GM12875 (cell line): ENCODE results near the gene B4GALNT3.

Experiments used
- H3K4me3 ChIP-seq: one replicate; pipeline ENCODE4 v1.5.1; 2011; ENCODE audit warnings: low read depth, low read length, control low read depth
- CTCF ChIP-seq: IDR thresholded peaks from 2 replicates; pipeline ENCODE4 v1.5.1; 2011; ENCODE audit warnings: low read depth, mild to moderate bottlenecking, control low read depth, inconsistent platforms, low read length, moderate library complexity, borderline replicate concordance; ENCODE audit not compliant: insufficient read depth

The B4GALNT3 gene

GRCh38 chr12:530821-531220, 71.1 kb downstream of the B4GALNT3 start:
- no peak for TF ChIP-seq CTCF

GRCh38 chr12:531951-532585, 72.3 kb downstream of the B4GALNT3 start:
- H3K4me3 ChIP-seq = no peak overlapping the region
- TF ChIP-seq CTCF = no peak

More at GRCh38 chr12:530821-531220, 71.1 kb downstream of the B4GALNT3 start:
- H3K4me3 ChIP-seq = no peak overlapping the region

GRCh38 chr12:532908-533565, 73.3 kb downstream of the B4GALNT3 start:
- no peak for TF ChIP-seq CTCF
- H3K4me3 ChIP-seq = no peak overlapping the region

- no peak overlapping the region for H3K4me3 ChIP-seq
- TF ChIP-seq CTCF = no peak
These were observed 74.0 kb downstream of the B4GALNT3 start for GRCh38 chr12:533718-534117.

- H3K4me3 ChIP-seq = no peak overlapping the region
- TF ChIP-seq CTCF = no peak
These were observed 74.5 kb downstream of the B4GALNT3 start for GRCh38 chr12:534216-534615.

GRCh38 chr12:535396-535795, 75.7 kb downstream of the B4GALNT3 start:
- TF ChIP-seq CTCF = no peak

GRCh38 chr12:536751-537245, 77.1 kb downstream of the B4GALNT3 start:
- no peak overlapping the region for H3K4me3 ChIP-seq
- TF ChIP-seq CTCF = no peak

More at GRCh38 chr12:535396-535795, 75.7 kb downstream of the B4GALNT3 start:
- H3K4me3 ChIP-seq = no peak overlapping the region
